LNCaP clone FGC (cell line): ENCODE data around the gene USH1C.

ENCODE experiments used
- DNase-seq: peaks from one replicate; pipeline ENCODE4 v3.0.0-alpha.2; 2011; ENCODE audit warnings: low read depth
- H3K4me3 ChIP-seq: 2 replicates; pipeline ENCODE4 v1.5.1; 2011; ENCODE audit warnings: mild to moderate bottlenecking, low read depth, low read length, control low read depth
- CTCF ChIP-seq: IDR thresholded peaks from 2 replicates; pipeline ENCODE4 v1.5.1; 2012; ENCODE audit warnings: mild to moderate bottlenecking; ENCODE audit not compliant: control insufficient read depth, insufficient read depth; ENCODE audit errors: extremely low read depth

USH1C gene

GRCh38 chr11:17504330-17505107 is 39.7 kb downstream of the USH1C start:
- peak; percentile 96 for TF ChIP-seq CTCF
- DNase-seq, result peak; percentile 38
- no peak overlapping the region for H3K4me3 ChIP-seq

GRCh38 chr11:17502630-17503029 is 41.6 kb downstream of the USH1C start:
- no peak for DNase-seq
- no peak for TF ChIP-seq CTCF

GRCh38 chr11:17500673-17501072 is 43.5 kb downstream of the USH1C start:
- no peak for DNase-seq
- TF ChIP-seq CTCF, result no peak
- H3K4me3 ChIP-seq, result no peak overlapping the region

More at GRCh38 chr11:17502630-17503029, 41.6 kb downstream of the USH1C start:
- no peak overlapping the region for H3K4me3 ChIP-seq

GRCh38 chr11:17498475-17498874 is 45.7 kb downstream of the USH1C start:
- peak; percentile 41 for TF ChIP-seq CTCF
- DNase-seq, result no peak
- no peak overlapping the region for H3K4me3 ChIP-seq

- H3K4me3 ChIP-seq, result no peak overlapping the region
- DNase-seq, result no peak
- no peak for TF ChIP-seq CTCF
Measured at GRCh38 chr11:17498058-17498457, 46.2 kb downstream of the USH1C start.

- TF ChIP-seq CTCF, result no peak
- no peak overlapping the region for H3K4me3 ChIP-seq
- DNase-seq, result no peak
Measured at GRCh38 chr11:17496406-17496805, 47.8 kb downstream of the USH1C start.

GRCh38 chr11:17494019-17494418 is 50.2 kb downstream of the USH1C start:
- no peak for TF ChIP-seq CTCF
- DNase-seq, result no peak
- H3K4me3 ChIP-seq, result no peak overlapping the region
